Large intestine (tissue), 3 donors: ENCODE data around the gene MARCKS. TPM values are rescaled to one million over a fixed set of nuclear protein-coding genes. Genes with fewer than 3 reads are reported as not detected.
A peak's percentile ranks its signal among the peaks of the same experiment; 100 is the strongest.

ENCODE experiments used
- DNase-seq, 2 donors: peaks; one replicate each; pipeline versions ENCODE4 v3.0.0 to v3.0.0-alpha.2; 2013
- H3K27ac ChIP-seq: one replicate; pipeline ENCODE4 v1.5.1; 2013; ENCODE audit warnings: low read length
- H3K27me3 ChIP-seq: 2 replicates; pipeline ENCODE4 v1.6.1; 2013; ENCODE audit warnings: low read length; ENCODE audit not compliant: control insufficient read depth, insufficient read depth
- H3K36me3 ChIP-seq: 2 replicates; pipeline ENCODE4 v1.6.1; 2013; ENCODE audit warnings: low read length; ENCODE audit not compliant: control insufficient read depth, insufficient read depth
- H3K4me1 ChIP-seq: one replicate; pipeline ENCODE4 v1.6.1; 2013; ENCODE audit warnings: low read length; ENCODE audit not compliant: control insufficient read depth, insufficient read depth
- H3K4me3 ChIP-seq: one replicate; pipeline ENCODE4 v1.5.1; 2013; ENCODE audit warnings: low read length
- H3K9me3 ChIP-seq: one replicate; pipeline ENCODE4 v1.6.1; 2013; ENCODE audit warnings: mild to moderate bottlenecking, low read depth, low read length, moderate library complexity; ENCODE audit not compliant: control insufficient read depth
- WGBS: methylation state at CpG from one replicate; pipeline ENCODE4 v1.1.5; 2013; ENCODE audit warnings: low lambda C conversion rate; ENCODE audit not compliant: insufficient coverage; 5-methylcytosine and 5-hydroxymethylcytosine counted together
- polyA plus RNA-seq: library from polyadenylated mRNA; unstranded; fragments of 120-200 nt; gene quantifications from one replicate; pipeline ENCODE4 v1.2.1, GENCODE V29; 2013

The MARCKS gene
- polyA plus RNA-seq, 1 donor, result 97.6 TPM

GRCh38 chr6:113824411-113824810 is 32.7 kb upstream of the MARCKS start:
- H3K4me1 ChIP-seq, result peaks cover 10% of the 10 kb centered on the region
- no peaks in the 10 kb centered on the region for H3K27me3 ChIP-seq
- H3K27ac ChIP-seq, result no peak overlapping the region
- H3K9me3 ChIP-seq, result no peaks in the 10 kb centered on the region
- no CpG with 5 or more reads among the region's 2 CpGs for WGBS
- peak in 1 of 2 donors; percentile 24 for DNase-seq
- H3K4me3 ChIP-seq, result no peak overlapping the region
- H3K36me3 ChIP-seq, result no peaks in the 10 kb centered on the region

- no peak overlapping the region for H3K27ac ChIP-seq
- no peaks in the 10 kb centered on the region for H3K36me3 ChIP-seq
- H3K4me1 ChIP-seq, result peaks cover 7% of the 10 kb centered on the region
- no peak for DNase-seq
- WGBS, result 83% methylated on average over 1 of the region's 3 CpGs
- H3K27me3 ChIP-seq, result no peaks in the 10 kb centered on the region
- no peak overlapping the region for H3K4me3 ChIP-seq
- no peaks in the 10 kb centered on the region for H3K9me3 ChIP-seq
Measured at GRCh38 chr6:113824866-113825265, 32.3 kb upstream of the MARCKS start.

DNA sequence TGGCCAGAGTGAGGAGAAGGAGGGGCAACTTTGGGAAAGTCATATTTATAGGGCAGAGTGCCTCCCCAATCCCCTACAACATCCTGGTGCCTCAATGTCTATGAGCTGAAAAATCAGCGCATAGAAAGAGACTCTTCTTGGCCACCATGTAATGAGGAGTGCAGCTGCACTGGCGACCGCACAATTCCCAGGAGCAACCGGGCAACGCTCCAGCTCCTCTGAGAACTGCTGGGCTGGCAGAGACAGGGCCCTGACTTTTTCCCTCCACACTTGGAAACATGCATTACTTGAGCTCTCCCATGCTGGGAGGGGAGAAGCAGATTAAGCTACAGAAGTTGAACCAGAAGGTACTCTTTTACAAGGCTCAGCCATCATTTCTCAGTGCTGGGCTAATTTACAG is 31.4 kb upstream of the MARCKS start:
- Histone ChIP-seq H3K27me3 (no peaks in the 10 kb centered on the region), H3K27ac (peak overlapping the region; percentile 17), H3K4me3 (no peak overlapping the region), H3K36me3 (no peaks in the 10 kb centered on the region), H3K9me3 (no peaks in the 10 kb centered on the region), H3K4me1 (peaks cover 10% of the 10 kb centered on the region)
- WGBS, result no CpG with 5 or more reads among the region's 5 CpGs
- DNase-seq, result peak in 1 of 2 donors; percentile 23

GRCh38 chr6:113828984-113829695 is 28.0 kb upstream of the MARCKS start:
- peak; percentile 14 to 66 for DNase-seq
- Histone ChIP-seq H3K9me3 (no peaks in the 10 kb centered on the region), H3K4me1 (peaks cover 10% of the 10 kb centered on the region), H3K27ac (peak overlapping the region; percentile 45), H3K4me3 (no peak overlapping the region), H3K36me3 (no peaks in the 10 kb centered on the region), H3K27me3 (no peaks in the 10 kb centered on the region)
- no CpG with 5 or more reads among the region's 4 CpGs for WGBS

- Histone ChIP-seq H3K4me3 (no peak overlapping the region), H3K27ac (peak overlapping the region; percentile 45), H3K27me3 (no peaks in the 10 kb centered on the region), H3K9me3 (no peaks in the 10 kb centered on the region), H3K4me1 (peaks cover 10% of the 10 kb centered on the region), H3K36me3 (no peaks in the 10 kb centered on the region)
- WGBS, result no CpG with 5 or more reads among the region's 1 CpG
- DNase-seq, result peak in 1 of 2 donors; percentile 62
Measured at GRCh38 chr6:113829696-113830045, 27.5 kb upstream of the MARCKS start.

GRCh38 chr6:113830140-113830539 is 27.0 kb upstream of the MARCKS start:
- Histone ChIP-seq H3K27me3 (no peaks in the 10 kb centered on the region), H3K9me3 (no peaks in the 10 kb centered on the region), H3K4me3 (no peak overlapping the region), H3K27ac (no peak overlapping the region), H3K36me3 (no peaks in the 10 kb centered on the region), H3K4me1 (peaks cover 10% of the 10 kb centered on the region)
- no CpG with 5 or more reads among the region's 2 CpGs for WGBS
- DNase-seq, result no peak

- peaks cover 10% of the 10 kb centered on the region for H3K4me1 ChIP-seq
- H3K36me3 ChIP-seq, result no peaks in the 10 kb centered on the region
- no peak for DNase-seq
- H3K27me3 ChIP-seq, result no peaks in the 10 kb centered on the region
- H3K4me3 ChIP-seq, result no peak overlapping the region
- H3K9me3 ChIP-seq, result no peaks in the 10 kb centered on the region
- H3K27ac ChIP-seq, result no peak overlapping the region
- no CpG with 5 or more reads among the region's 2 CpGs for WGBS
Measured at GRCh38 chr6:113833537-113833936, 23.6 kb upstream of the MARCKS start.

DNA sequence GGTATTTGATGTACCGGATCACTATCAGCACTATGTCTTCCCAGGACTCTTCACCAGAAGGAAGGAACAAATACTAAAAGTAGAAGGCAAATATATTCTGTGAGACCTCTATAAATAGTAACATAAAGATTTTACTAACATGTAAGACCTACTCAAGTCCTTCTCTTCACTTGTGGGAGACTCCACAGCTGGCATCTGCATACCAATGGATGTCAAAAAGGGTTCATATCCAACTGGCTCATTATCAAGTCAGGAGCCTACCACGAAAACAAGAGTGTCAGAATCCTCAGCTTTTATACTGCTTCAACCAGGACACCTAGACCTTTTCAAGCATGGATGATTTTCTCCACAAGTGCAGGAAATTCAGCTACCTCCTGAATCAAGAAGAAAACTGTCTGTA is 20.0 kb upstream of the MARCKS start:
- Histone ChIP-seq H3K36me3 (no peaks in the 10 kb centered on the region), H3K9me3 (no peaks in the 10 kb centered on the region), H3K4me3 (no peak overlapping the region), H3K27ac (no peak overlapping the region), H3K4me1 (no peaks in the 10 kb centered on the region), H3K27me3 (no peaks in the 10 kb centered on the region)
- no peak for DNase-seq
- WGBS, result 80% methylated on average over 1 of the region's 2 CpGs

DNA sequence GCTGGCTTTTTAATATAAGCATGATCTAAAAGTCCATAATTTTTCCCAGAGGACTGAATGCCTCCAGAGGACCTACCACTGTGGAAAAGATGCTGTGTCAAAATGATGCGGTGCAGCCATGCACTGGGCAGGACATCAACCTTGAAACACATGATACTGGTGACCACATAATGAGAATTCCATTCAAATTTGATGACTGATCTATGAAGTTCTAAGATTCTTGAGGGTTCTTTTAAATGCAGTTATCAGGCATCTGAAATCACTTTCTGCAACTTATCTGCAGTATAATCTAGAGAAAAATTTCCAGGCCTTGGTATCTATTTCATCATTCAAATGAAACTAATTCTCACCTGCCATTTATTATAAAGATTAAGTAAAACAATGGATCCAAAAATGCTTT is 15.0 kb upstream of the MARCKS start:
- H3K27me3 ChIP-seq, result no peaks in the 10 kb centered on the region
- DNase-seq, result no peak
- no CpG with 5 or more reads among the region's 1 CpG for WGBS
- no peaks in the 10 kb centered on the region for H3K36me3 ChIP-seq
- no peak overlapping the region for H3K27ac ChIP-seq
- H3K4me3 ChIP-seq, result no peak overlapping the region
- no peaks in the 10 kb centered on the region for H3K9me3 ChIP-seq
- H3K4me1 ChIP-seq, result no peaks in the 10 kb centered on the region

DNA sequence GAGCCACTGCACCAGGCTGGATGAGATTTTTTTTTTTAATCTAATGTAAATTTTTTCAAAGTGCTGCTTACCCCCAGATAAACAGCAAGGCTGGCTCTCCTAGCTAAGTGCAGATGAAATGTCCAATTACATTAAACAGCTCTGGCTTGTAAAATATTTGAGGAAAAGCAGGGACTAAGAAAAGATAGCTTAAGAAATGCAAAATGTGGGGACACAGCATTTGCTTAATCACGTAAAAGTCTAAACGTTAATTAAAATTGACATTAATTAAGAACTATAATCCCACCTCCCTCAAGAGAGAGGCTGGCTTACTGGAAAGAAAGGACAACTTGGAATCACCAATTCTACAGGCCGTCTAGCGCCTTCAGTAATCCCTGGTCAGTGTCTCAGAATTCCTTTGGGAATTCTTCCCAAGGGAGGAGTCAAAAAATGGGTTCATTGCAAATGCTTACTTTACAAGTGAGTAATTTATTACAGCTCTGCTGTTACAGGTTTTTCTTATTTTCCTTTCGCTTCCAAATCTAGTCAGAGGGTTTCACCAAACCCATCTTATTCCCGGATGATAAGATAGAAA is 13.6 kb upstream of the MARCKS start:
- H3K4me1 ChIP-seq, result no peaks in the 10 kb centered on the region
- H3K27me3 ChIP-seq, result no peaks in the 10 kb centered on the region
- no CpG with 5 or more reads among the region's 6 CpGs for WGBS
- no peaks in the 10 kb centered on the region for H3K36me3 ChIP-seq
- no peak overlapping the region for H3K27ac ChIP-seq
- H3K4me3 ChIP-seq, result no peak overlapping the region
- no peak for DNase-seq
- H3K9me3 ChIP-seq, result no peaks in the 10 kb centered on the region

DNA sequence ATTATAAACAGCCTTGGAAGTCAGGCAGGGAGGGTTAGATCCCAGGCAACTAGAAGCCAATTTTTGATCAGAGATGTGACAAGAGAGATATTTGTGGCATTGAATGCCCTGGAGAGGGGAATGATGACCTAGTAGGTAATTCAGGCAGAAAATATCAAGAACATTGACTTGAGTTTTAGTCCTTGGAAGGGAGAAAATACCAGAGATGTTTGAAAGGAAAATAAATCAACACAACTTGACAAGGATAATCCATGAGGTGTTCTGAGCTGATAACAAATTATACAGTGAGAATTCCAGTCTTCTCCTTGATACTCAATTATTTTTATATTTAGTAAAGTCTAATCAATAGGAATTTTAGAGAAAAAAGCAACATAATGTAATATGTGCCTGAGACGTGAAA is 10.6 kb upstream of the MARCKS start:
- Histone ChIP-seq H3K4me3 (no peak overlapping the region), H3K9me3 (no peaks in the 10 kb centered on the region), H3K27me3 (no peaks in the 10 kb centered on the region), H3K36me3 (no peaks in the 10 kb centered on the region), H3K27ac (no peak overlapping the region), H3K4me1 (no peaks in the 10 kb centered on the region)
- DNase-seq, result no peak
- WGBS, result 100% methylated on average over 1 of the region's 1 CpG
